ENCODE measurements around the gene PRKCQ.

Gene PRKCQ

DNA sequence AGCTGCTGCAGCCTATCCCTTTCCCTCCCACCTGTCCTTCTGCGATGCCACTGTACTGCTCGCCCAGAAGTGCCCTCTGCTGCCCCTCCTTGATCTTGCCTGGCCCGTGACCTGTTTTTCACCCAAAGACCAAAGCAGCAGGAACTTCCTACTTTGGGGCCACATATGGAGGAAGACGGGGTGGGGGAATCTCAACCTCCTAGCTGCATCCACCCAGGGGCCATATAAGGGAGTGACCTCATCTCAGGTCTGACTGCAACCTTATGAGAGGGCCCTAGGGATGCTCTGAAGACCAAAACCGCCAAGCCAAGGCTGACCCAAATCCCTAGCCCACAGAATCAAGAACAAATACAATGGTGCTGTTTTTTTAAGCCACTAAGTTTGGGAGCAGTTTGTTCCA is 15.7 kb downstream of the PRKCQ start:
- no peak for DNase-seq

DNA sequence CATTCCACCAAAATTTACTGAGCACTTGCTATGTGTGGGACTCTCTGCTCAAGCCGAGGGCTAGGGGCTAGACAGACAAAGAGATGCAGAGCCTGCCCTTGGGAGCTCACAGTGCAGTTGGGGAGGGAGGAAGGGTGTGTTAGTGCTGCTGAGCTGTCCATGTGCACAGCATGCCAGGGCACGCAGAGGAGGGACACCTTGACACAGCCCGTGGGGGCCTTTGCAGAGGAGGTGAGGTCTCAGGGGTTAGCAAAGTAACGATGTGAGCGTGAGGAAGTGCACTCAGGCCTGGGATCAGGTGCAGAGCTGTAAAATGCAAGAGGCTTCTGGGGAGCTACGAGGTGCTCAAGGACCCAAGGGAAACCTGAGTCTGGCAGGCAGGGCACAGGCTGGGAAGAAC is 16.3 kb downstream of the PRKCQ start:
- peak; percentile 64 for DNase-seq

DNA sequence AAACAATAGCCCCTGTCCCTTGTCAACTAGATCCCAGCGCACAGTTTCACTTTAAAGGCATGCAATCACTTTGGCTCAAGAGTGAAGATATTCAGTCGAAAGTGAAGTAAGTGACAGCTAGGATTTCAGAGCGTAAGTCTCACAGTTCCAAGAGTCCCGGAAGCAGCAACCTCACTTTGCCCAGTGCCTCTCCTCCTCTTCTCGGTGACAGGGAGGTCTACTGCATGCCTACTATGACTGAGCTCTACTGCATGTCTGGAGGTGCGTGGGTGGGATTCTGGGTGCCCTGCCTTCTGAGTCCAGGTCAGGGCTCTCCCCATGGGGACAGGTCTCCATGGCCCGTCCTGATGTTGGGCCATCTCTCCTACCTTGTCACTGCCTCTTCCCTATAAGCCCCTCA is 17.0 kb downstream of the PRKCQ start:
- DNase-seq = peak; percentile 73

DNA sequence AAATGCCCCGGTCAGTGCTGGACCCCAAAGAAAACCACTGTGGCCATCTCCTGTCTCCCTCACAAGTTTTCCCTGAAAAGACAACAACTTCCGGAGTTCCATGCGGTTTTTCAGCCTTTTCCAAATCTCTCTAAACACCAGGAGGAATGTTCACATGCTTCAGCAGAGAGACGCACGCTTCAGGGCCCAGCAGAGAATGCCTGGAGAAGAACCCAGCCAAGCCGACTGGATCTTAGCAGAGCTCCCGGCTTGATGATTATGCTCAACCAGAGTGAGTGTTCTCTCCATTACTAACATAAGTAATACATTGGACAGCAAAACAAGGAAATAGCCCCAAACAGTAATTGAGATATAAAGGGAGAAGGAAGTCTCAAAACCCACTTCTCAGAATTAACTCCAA is 17.9 kb downstream of the PRKCQ start:
- DNase-seq = no peak

DNA sequence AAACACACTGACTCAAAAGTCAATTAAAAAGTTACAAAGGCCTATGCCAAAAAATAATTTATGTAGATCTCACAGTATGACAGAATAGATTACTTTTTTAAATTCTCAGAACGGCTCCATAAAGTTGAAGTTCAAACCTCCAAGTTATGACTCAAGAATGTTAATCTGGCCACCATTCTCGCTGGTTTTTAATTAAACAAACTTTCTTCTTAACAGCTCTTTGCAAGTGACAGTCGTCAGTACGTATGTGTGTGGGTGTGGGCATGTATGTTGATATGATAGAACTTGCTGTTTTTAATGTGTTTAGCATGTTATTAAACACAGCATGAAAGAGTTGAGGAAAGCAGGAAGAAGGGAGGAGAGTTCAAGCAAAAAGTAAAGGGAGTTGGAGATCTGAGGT is 18.5 kb downstream of the PRKCQ start:
- no peak for DNase-seq

DNA sequence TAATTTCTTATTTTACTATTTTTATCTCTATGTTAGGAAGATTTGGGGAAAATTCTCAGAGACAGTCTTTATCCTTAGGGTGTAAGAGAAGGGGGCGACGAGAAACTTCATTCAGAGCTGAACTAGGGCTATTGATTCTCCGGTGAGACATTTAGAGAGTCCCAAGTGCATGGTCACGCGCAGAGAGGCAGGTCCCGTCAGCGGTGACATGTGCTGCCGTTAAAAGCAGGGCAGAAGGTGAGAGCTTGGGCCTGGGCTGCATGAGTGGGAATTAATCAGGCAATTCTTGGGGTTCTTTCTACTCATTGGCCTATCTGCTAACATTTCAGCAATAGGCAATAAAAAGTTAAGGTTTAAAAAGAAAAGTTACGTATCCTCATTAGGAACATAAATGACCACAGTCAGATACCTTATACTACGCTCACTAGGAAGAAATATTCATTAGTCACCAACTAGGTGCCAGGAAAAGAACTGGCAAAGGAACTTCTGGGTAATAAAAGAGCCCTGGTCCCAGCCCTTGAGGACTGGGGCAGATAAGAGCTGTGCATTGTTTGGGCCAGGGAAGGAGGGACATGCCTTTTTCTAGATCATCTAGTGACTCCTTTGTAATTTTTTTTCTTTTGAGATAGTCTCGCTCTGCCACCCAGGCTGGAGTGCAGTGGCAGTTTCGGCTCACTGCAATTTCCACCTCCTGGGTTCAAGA is 21.2 kb downstream of the PRKCQ start:
- DNase-seq = no peak

DNA sequence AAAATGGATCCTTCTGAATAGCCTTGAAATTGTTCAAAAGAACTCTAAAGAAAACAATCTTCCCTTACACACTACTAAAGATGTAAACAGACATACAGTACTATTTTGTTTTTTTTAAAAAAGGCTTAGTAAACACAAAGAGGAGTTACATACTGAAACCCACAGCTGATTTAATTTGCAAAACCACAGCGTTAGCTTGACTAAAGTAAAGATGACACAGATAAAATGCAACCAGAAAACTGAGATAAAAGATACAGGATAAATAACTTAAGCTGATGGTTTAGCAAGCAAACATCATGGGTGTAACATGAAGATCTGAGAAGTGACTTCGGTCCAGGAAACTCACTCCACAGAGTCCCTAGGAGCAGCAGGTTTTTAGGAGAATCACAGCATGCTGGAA is 21.8 kb downstream of the PRKCQ start:
- no peak for DNase-seq

DNA sequence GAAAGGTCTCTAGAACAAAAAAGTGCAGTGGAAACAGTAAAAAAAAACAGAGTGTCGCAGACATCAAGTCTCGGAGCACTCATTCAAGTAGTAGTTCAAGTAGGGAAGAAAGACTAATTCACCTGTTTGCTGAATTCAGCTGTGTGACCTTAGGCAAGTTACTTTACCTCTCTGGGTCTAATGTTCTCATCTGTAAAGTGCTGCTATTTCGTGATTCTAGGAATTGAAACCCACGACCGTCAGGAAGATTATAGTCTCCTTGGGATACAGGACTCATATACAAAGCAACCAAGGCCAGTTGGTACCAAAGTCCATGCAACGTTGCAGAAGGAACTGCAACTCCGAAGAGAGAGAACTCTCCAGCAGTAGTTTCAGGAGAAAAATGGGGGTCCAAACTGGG is 26.1 kb downstream of the PRKCQ start:
- DNase-seq = no peak

DNA sequence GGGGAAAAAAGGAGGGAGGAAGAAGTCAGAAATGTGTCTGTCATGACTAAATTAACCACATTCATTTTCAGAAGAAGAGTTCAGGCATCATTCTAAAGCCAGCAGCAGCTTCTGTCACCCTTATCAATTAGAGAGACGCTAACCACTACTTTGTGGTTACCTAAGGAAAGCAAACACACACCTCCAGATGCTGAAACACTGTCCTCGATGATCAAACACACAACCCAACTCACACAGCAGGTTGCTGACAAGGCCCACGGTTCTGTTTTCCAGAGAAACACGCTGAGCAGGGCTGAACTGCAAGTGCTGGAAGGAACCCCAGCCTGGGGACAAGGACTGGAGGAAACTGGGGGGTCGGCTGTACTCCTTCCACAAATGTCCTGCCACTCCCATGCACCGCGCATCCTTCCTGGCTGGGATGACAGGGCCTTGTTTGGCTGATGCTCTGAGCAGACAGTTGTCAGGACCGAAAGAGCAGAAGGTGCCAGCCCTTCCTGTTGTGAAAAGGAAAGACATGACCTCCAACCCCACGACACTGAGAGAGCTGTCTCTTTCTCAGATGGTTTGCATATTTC is 36.6 kb downstream of the PRKCQ start:
- DNase-seq = peak; percentile 80

DNA sequence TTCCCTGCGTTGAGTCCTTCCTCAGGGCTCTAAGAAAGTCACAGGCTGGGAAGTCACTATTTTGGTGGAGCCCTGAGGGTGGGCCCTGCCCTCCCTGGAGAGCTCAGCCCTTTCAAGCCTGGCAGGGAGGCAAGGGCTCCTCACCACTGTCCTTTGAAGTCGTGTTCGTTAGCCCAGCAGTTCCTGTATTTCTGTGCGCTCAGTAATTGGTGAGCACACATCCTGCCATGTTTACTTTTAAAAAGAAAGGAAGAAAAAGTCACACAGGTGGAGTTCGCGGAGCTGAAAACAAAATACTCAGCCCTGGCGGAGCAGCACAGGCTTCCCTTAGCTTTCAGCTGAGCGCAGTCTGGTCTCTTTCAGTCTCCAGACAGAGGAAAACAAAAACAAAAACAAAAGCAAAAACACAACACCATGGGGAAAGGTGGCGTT is 37.1 kb downstream of the PRKCQ start:
- DNase-seq = peak; percentile 73

DNA sequence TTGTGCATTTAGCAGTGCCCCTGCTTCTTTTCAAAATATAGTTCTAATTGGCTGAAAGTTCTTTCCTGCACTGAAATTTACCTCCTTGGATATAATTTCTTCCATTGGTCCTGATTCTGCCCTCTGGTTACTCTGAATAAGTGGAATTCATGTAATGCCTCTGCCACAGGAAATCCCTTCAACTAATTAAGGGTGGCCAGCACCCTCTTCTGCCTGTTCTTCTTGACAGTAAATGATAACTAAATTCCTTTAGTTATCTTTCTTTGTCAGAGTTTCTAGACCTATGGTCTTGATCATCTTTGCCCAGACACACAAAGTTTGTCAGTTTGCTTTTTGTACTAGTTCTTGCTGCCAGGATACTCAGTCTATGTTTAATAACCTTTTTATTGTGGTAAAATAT is 40.2 kb downstream of the PRKCQ start:
- no peak for DNase-seq

DNA sequence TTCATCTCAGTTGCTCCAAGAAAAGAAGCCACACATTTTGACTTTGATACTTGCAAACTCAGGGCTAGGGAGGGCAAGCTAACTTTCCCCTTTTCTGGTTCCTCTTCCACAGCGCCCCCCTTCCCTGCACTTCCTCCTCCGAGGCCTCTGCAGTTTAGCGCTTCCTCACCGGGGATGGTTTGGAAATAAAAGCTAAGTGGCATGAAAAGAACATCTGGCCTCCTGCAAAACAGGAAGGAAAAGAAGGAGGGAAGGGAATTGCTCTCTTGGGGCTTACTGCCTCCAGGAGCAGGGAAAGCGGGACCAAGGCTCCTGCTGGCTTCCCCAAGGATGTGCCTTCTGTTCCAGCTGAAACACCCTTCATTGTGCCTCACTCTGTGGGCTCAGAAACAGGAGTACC is 42.3 kb downstream of the PRKCQ start:
- no peak for DNase-seq

DNA sequence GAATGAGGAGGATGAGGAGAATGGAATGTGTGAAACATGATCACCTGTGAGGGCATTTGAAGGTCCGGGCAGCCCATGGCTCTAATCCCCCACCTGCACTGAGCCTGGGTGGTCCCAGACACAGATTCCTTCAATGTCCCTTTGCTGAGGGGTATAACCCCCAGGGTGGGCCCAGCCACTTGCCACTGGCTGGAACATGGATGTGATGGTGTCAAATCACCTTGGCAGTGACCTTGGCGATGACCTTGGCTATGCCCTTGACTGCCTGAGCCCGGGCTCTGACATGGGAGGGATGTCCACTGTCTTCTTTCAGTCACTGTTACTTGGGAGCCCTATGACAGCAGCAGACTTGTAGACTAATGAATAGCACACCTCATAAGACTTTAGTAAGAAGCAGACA is 44.0 kb downstream of the PRKCQ start:
- no peak for DNase-seq

DNA sequence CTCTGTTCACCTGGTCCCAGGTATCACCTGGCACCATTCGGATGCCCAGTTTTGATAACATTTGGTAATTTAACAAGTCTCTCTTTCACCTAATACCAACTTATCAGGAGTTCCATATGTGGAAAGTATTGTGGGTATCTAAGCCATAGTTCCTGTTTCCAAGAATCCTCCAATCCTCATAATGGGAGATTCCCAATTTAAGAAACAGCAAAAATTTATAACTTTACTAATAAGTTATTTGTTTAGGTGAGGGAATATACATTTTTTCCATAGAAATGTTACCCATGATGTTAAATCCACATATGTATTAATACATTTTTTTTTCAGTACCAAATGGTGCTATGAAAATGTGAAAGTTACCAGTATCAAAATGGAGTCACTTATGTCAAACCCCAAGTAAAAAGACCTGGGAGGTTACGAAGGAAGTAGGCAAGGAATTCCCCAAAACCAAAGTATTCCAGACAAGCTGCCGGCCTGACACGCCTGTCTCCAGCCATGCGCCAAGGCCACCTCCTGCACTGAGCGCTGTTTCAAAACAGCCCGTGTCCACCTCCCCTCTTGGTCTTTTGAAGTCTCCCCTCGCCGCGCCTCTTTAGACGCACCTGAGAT is 44.8 kb downstream of the PRKCQ start:
- DNase-seq = no peak

DNA sequence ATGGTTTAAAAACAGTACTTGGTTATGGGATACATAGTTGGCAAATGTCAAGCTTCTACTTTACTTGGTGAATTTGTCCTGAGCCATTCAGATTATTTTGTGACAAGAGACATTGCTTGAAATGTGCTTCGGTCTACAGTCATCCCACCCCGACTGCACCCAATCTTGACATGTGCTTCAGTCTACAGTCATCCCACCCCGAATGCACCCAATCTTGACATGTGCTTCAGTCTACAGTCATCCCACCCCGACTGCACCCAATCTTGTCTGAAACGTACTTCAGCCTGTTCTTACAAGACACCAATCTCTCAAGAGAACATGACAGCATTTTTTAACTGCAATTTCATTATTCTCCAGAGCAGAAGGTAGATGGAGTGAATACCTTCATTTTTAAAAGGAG is 47.8 kb downstream of the PRKCQ start:
- no peak for DNase-seq

DNA sequence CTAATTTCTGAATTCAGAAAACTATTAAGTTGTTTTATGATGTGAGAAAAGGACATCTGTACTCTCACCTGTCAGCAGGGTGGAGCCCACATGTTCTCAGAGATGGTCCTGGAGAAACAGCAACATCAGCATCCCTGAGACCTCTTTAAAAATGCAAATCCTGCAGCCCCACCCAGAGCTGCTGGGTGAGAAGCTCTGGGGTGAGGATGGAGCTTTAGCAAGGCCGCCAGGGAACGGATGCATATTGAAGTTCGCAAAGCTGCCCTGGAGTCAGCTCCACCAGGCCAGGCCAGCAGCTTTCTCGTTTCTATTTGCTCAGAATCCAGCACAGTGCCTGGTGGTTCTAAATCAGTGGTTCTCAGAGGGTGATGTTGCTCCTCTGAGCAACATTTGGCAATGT is 49.1 kb downstream of the PRKCQ start:
- no peak for DNase-seq

DNA sequence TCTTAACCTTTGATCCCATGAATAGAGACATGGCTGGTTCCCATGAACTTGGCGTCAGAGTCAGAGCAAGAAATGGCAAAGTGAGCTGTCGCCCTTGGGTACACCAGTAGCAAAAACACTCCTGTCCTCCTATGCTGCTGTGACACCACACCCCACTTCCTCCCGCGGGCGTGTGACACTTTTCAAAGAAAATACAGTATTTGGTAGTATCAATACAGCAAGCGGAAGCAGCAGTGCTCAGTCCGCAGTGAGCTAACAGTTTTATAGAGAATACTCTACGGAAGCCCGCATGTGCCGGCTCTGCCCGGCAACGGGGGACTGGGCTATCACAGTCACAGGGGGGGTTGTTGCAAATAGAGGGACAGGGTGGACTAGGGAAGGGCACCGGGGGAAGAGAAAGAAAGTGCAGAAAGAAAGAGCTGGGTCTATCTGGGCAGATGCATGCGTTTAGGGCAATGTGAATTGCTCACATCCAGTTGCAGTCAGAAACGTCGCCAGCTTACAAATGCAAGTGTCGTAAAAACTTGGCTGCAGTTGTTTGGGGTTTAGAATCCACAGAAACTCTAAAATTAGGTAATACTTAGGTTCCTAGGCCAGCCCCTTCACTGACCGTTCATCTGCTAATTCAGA is 49.8 kb downstream of the PRKCQ start:
- DNase-seq = peak; percentile 85

DNA sequence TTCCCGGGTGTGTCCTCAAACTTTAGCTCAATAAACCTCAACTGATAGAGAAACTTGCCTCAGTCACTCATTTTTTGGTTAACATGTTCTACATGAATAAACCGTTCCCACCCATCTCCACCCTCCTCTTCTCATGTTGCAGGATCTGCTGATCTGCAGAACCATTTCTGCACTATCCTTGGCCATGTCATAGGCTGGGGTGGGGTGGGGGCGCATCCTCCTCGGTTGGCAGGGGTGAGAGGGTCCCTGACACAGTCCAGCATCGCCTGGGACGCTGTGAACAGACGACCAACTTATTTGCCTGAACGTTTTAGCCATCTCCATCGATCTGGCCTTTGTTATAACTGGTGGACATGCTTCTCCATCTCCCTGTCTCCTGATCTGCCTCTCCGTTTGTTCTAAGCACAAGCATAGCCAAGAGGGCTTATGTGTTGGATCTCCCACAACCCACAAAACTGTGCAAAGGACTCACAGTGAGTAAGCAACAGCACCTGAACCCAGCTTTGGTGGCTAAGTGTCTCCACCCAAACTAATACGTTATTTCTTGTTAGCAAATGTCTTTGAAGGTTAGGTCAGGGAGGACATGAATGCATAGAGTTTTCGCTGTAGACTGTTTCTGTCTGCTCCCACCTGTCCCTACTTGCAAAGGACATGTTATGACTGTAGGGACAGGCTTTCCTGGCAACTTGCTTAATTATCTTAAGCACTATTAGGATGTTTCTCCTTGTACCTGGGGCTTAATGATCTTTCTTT is 51.7 kb downstream of the PRKCQ start:
- no peak for DNase-seq

DNA sequence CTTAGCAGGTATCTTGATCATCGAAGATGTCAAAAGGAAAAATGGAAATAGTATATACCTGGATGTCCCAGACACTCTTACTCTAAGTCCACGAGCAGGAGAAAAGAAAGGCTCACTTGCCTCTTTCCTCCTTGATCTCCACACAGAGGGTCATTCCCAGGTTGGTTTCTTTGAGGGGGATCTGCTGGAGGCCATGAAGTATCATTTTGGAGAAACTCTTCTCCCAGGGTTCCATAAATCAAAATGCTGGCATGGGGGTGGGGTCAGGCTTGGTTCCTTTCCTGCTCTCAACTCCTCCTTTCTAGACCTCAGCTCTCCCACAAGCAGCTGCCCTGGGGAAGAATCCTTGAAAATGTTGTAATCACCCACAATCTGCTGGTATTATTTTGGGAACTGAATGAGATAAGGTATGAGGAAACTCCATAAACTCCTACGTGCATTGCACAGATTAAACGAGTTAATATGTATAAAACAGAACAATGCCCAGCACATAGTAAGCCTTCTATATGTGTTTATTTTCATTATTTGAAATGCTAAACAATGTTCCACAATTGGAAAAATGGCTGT is 54.4 kb downstream of the PRKCQ start:
- DNase-seq = no peak

DNA sequence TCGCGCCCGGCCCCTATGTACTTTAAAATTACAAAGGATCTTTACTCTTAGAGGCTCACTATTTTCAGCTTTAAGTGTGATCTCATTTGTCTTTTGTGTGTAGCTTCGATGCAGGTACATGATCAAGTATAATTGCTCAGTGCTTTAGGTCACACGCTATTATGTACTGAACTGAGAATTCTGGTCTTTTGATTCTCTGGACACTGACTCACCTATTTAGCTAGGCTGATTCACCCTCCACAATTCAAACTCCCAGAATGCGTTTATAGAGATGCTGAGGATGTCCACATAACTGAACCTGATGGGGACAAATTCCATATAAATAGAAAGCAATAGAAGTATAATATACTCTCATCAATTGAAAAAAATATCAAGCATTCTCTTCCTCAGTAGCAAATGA is 57.8 kb downstream of the PRKCQ start:
- DNase-seq = no peak

DNA sequence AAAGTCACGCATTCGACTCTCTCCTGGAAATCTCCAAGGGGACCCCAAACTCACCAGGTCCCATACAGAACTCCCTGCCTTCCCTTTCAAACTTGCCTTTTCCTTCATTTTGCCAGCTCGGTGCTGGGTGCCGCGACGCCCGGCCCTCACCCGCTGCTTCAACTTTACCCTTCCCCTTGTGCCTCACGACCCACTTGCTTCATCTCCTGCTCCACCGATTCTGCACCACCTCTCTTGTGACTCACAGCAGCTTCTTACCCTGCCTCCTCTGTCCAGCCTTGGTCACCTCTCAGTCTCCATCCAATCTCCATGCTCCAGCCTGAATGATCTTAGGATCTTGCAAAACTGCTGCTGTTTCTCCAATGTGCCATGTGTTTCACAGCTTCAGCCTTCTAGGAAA is 59.9 kb downstream of the PRKCQ start:
- DNase-seq = no peak

DNA sequence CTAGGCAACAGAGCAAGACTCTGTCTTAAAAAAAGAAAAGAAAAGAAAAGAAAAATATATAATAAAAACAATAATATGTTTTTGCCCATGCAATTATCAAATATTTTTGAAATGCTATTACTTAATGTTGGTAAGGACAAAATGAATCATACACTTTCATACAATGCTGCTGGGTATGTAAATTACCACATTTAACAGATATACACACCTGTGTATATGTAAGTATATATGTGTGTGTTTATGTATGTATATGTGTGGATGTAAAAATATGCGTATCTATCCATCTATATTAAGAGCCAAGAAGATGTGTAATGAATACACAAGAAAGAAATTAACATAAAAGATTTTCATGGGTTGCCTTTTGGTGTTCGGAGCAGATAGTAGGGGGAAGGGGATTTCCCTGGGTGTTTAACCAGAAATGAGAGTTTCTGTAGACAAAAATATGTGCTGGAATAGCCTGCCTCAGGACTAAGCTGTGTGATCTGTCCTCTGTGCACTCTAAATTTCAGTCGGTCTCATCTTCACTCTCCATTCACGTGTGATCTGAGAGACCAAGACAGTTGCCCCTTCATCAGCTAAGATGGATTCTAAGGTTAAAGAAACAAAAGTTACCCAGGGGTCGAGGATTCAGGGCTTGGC is 61.2 kb downstream of the PRKCQ start:
- no peak for DNase-seq

DNA sequence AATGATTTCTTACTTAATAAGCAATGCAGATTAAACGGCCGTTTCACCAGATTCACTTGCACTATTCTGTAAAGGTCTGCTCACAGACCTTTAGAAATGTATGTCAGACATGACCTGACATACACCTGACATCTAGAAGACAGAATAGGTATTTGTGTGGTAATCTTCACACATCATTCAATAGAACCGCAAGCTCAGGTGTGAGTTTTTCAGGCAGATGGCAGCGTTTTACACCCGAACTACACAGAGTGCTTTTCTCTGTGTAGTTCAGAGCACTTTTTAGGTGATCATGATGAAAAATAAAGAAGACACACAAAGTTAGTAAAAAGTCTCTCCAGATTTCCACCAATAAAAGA is 63.2 kb downstream of the PRKCQ start:
- no peak for DNase-seq

Data from activated CD8-positive, alpha-beta memory T cell treated with anti-CD3 and anti-CD28 coated beads for 24 hours (primary cell).